BE2C (cell line): ENCODE results near the gene CACNA1D. TPM values are rescaled to one million over a fixed set of nuclear protein-coding genes. Genes with fewer than 3 reads are reported as not detected.
"Not testable (repeated sequence)": the region's sequence is repeated elsewhere in the genome, so short reads cannot be mapped to it uniquely, and the experiment has no call there.

Experiments
- DNase-seq: peaks from one replicate; pipeline ENCODE4 v3.0.0-alpha.2; 2020
- H3K27me3 ChIP-seq: fragments of 250-450 bp; sonication (Bioruptor Pico); 2 replicates; pipeline ENCODE4 v1.5.1; 2020; ENCODE audit warnings: mild to moderate bottlenecking
- H3K36me3 ChIP-seq: fragments of 250-450 bp; sonication (Bioruptor Pico); 2 replicates; pipeline ENCODE4 v1.5.1; 2020; ENCODE audit warnings: mild to moderate bottlenecking
- H3K4me1 ChIP-seq: fragments of 250-450 bp; sonication (Bioruptor Pico); 2 replicates; pipeline ENCODE4 v1.5.1; 2020
- H3K4me3 ChIP-seq: 2 replicates; pipeline ENCODE4 v1.5.1; 2011; ENCODE audit warnings: low read depth, low read length
- H3K9me3 ChIP-seq: fragments of 250-450 bp; sonication (Bioruptor Pico); 2 replicates; pipeline ENCODE4 v1.5.1; 2020
- CTCF ChIP-seq: IDR thresholded peaks from 2 replicates; pipeline ENCODE4 v1.5.1; 2012; ENCODE audit warnings: mild to moderate bottlenecking, low read depth, low read length
- polyA plus RNA-seq: library from polyadenylated mRNA; unstranded; fragments of >200 nt; gene quantifications from one replicate; pipeline ENCODE4 v1.2.1, GENCODE V29; 2012; ENCODE audit warnings: low read depth, missing spikeins; ENCODE audit not compliant: insufficient read length, insufficient read depth

CACNA1D gene
- 0.76 TPM for polyA plus RNA-seq

GRCh38 chr3:53493963-53494791 is at the start of gene CACNA1D:
CACNA1D (plus strand) TSS chr3:53494611; CDS start chr3:53495167, 556 bp downstream.
- no peaks in the 10 kb centered on the region for H3K36me3 ChIP-seq
- DNase-seq = peak; percentile 16
- H3K27me3 ChIP-seq = peaks cover 28% of the 10 kb centered on the region
- H3K9me3 ChIP-seq = no peaks in the 10 kb centered on the region
- TF ChIP-seq CTCF = no peak
- no peaks in the 10 kb centered on the region for H3K4me1 ChIP-seq
- H3K4me3 ChIP-seq = no peak within 1 kb of the TSS

- no peaks in the 10 kb centered on the region for H3K27me3 ChIP-seq
- no peaks in the 10 kb centered on the region for H3K4me1 ChIP-seq
- no peaks in the 10 kb centered on the region for H3K9me3 ChIP-seq
- TF ChIP-seq CTCF = no peak
- DNase-seq = no peak
- H3K4me3 ChIP-seq = no peak overlapping the region
- H3K36me3 ChIP-seq = no peaks in the 10 kb centered on the region
Measured at GRCh38 chr3:53457068-53457467, 37.3 kb upstream of the CACNA1D start.

DNA sequence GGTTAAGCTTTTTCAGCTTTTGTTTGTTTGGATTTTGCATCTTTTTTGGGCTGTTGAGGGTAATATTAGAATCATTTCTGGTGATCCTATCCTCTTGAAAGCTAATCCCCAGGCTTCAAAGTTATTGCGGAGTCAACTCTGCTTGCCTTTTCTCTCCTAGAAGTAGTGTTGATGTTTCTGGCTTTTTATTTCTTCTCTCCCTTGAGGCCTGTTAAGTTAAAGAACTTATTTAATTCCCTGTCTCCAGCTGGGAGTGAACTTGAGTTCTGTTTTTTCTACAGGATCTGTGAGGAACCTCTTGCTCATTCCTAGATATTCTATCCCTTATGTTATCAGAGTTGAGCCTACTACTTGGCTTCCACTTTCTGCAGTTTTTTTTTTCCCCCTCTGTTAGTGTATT is 34.1 kb upstream of the CACNA1D start:
- H3K4me3 ChIP-seq = no peak overlapping the region
- H3K27me3 ChIP-seq = no peaks in the 10 kb centered on the region
- no peaks in the 10 kb centered on the region for H3K36me3 ChIP-seq
- H3K9me3 ChIP-seq = no peaks in the 10 kb centered on the region
- no peak for DNase-seq
- H3K4me1 ChIP-seq = no peaks in the 10 kb centered on the region
- TF ChIP-seq CTCF = no peak

DNA sequence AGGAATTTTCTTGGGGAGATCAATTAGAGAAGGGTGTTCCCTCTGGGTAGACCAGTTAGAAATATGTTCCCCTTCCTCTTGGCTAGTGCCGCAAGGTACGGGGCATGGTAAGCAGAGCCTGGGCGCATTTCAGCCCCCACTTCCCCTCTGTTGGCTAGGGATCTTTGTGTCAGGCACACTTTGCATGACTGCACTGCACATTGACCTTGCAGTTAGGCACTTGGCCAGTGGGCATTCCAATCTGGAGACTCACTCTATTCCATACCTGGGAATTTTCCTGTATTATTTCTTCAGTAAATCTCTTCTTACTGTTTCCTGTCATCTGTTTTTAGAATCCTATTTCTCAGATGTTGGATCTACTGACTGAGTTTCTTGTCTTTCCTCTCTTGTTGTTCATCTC is 30.0 kb upstream of the CACNA1D start:
- Histone ChIP-seq H3K27me3 (no peaks in the 10 kb centered on the region), H3K4me1 (no peaks in the 10 kb centered on the region), H3K9me3 (no peaks in the 10 kb centered on the region), H3K36me3 (no peaks in the 10 kb centered on the region), H3K4me3 (no peak overlapping the region)
- no peak for DNase-seq
- no peak for TF ChIP-seq CTCF

DNA sequence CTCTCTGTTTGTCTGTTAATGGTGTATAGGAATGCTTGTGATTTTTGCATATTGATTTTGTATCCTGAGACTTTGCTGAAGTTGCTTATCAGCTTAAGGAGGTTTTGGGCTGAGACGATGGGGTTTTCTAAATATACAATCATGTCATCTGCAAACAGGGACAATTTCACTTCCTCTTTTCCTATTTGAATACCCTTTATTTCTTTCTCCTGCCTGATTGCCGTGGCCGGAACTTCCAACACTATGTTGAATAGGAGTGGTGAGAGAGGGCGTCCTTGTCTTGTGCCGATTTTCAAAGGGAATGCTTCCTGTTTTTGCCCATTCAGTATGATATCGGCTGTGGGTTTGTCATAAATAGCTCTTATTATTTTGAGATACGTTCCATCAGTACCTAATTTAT is 24.7 kb upstream of the CACNA1D start:
- H3K27me3 ChIP-seq, H3K9me3 ChIP-seq, H3K36me3 ChIP-seq, DNase-seq, H3K4me3 ChIP-seq, H3K4me1 ChIP-seq: not testable (repeated sequence)

DNA sequence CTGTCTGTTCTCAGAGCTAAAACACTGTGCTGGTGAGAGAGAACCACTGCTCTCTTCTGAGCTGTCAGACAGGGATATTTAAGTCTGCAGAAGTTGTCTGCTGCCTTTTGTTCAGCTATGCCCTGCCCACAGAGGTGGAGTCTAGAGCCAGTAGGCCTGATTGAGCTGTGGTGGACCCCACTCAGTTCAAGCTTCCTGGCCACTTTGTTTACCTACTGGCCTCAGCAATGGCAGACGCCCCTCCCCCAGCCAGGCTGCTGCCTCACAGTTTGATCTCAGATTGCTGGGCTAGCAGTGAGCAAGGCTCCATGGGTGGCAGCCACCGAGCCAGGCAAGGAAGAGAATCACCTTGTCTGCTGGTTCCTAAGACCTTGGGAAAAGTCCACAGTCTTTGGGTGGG is 21.0 kb upstream of the CACNA1D start:
- H3K4me1 ChIP-seq = no peaks in the 10 kb centered on the region
- no peak for DNase-seq
- no peak for TF ChIP-seq CTCF
- H3K36me3 ChIP-seq = no peaks in the 10 kb centered on the region
- H3K4me3 ChIP-seq = no peak overlapping the region
- H3K27me3 ChIP-seq = no peaks in the 10 kb centered on the region
- no peaks in the 10 kb centered on the region for H3K9me3 ChIP-seq

DNA sequence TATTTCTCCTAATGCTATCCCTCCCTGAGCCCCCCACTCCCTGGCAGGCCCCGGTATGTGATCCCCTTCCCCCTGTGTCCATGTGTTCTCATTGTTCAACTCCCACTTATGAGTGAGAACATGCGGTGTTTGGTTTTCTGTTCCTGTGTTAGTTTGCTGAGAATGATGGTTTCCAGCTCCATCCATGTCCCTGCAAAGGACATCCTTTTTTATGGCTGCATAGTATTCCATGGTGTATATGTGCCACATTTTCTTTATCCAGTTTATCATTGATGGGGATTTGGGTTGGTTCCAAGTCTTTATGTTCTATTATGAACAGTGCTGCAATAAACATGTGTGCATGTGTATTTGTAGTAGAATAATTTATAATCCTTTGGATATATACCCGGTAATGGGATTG is 18.0 kb upstream of the CACNA1D start:
- H3K36me3 ChIP-seq, H3K4me3 ChIP-seq, H3K4me1 ChIP-seq, H3K27me3 ChIP-seq, DNase-seq, H3K9me3 ChIP-seq: not testable (repeated sequence)

GRCh38 chr3:53477689-53478088 is 16.7 kb upstream of the CACNA1D start:
- H3K4me1 ChIP-seq, DNase-seq, H3K4me3 ChIP-seq, H3K27me3 ChIP-seq, H3K9me3 ChIP-seq, H3K36me3 ChIP-seq: not testable (repeated sequence)
